GM19043 (cell line): ENCODE data around the gene SPEN.
"Not testable (repeated sequence)": the region's sequence is repeated elsewhere in the genome, so short reads cannot be mapped to it uniquely, and the experiment has no call there.

Source experiments
- ATAC-seq: cut with Tn5 transposase; IDR thresholded peaks from one replicate; pipeline ENCODE4 v1.9.1; 2021; ENCODE audit warnings: low read depth; ENCODE audit not compliant: unreplicated experiment

Gene SPEN

GRCh38 chr1:15856888-15857287 is 9.4 kb downstream of the SPEN start:
- no peak for ATAC-seq

GRCh38 chr1:15858069-15858670 is 10.7 kb downstream of the SPEN start:
- no peak for ATAC-seq

GRCh38 chr1:15858672-15859372 is 11.3 kb downstream of the SPEN start:
- no peak for ATAC-seq

DNA sequence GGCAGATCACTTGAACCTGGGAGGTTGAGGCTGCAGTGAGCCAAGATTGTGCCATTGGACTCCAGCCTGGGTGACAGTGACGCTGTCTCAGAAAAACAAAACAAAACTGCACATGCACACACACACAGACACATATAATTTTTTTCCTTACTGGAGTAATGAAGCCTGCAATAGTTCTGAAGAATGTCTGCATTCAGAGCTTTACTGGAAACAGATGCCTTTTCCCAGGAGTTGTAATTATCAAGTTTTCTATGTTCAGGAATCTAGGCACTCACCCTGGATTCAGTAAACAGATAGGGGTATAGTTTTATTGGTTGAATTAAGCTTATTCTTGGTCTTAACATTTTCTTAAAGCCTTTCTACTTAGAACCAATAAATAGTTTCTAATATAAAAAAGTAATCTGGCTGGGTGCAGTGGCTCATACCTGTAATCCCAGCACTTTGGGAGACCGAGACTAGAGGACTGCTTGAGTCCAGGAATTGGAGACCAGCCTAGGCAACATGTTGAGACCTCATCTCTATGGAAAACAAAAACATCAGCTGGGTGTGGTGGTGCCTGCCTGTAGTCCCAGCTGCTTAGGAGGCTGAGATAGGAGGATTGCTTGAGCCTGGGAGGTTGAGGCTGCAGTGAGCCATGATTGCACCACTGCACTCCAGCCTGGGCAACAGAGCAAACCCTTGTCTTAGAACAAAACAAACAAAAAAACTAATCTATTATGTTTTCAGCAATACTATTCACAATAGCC is 15.8 kb downstream of the SPEN start:
- ATAC-seq = no peak

DNA sequence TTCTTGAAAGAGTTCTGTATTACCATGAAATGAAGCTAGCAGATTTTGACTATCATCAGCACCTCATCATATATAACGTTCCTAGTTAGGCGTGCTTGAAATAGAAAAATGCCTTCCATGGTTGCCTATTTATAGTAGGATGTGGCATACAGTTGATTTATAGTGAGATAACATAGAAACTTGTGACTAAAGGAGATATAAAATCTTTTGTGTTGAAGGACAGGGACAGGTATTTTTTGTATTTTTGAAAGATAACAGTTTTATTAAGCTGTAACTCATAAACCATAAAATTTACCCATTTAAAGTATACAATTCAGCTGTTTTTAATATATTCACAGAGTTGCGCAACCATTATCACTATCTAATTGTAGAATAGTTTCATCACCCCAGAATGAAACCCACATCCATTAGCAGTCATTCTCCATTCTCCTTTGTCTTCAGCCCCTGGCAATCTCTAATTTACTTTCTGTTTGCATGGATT is 19.3 kb downstream of the SPEN start:
- ATAC-seq = no peak

DNA sequence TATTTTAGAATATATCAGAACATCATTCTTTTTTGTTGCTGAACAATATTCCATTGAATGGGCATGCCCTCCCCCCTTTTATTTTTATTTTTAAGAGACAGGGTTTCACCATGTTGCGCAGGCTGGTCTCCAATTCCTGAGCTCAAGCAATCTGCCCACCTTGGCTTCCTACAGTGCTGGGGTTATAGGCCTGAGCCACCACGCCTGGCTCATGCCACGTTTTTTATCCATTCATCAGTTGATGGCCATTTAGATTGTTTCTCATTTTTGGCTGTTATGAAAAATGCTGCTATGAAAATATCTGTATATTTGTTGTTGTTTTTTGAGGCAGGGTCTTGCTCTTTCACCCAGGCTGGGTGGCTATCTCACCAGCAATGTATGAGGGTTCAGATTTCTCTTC is 19.8 kb downstream of the SPEN start:
- no peak for ATAC-seq

GRCh38 chr1:15869413-15869812 is 21.9 kb downstream of the SPEN start:
- no peak for ATAC-seq

GRCh38 chr1:15870421-15870820 is 22.9 kb downstream of the SPEN start:
- no peak for ATAC-seq

GRCh38 chr1:15874471-15874870 is 27.0 kb downstream of the SPEN start:
- no peak for ATAC-seq

- no peak for ATAC-seq
Measured at GRCh38 chr1:15876357-15877055, 29.0 kb downstream of the SPEN start.

DNA sequence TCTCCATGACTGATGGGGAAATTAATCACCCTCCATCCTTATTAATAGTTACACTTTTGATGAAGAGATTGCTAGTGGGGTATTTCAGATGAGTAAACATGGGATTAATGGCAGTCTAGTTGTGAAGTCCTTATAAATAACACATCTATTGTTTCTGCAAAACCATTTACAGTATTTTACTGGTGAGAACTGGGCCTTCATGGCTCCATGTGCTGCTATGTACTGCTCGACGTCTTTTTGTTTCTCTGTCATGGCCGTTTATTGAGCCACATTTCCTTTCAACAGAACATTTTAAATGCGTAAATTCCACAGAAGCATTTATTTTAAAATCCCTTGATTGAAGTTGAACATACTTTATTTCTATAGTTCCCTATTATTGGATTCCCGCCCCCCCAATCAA is 34.5 kb downstream of the SPEN start:
- no peak for ATAC-seq

GRCh38 chr1:15882665-15883064 is 35.2 kb downstream of the SPEN start:
- no peak for ATAC-seq

GRCh38 chr1:15883326-15883725 is 35.8 kb downstream of the SPEN start:
- no peak for ATAC-seq

GRCh38 chr1:15884477-15884876 is 37.0 kb downstream of the SPEN start:
- ATAC-seq = no peak

DNA sequence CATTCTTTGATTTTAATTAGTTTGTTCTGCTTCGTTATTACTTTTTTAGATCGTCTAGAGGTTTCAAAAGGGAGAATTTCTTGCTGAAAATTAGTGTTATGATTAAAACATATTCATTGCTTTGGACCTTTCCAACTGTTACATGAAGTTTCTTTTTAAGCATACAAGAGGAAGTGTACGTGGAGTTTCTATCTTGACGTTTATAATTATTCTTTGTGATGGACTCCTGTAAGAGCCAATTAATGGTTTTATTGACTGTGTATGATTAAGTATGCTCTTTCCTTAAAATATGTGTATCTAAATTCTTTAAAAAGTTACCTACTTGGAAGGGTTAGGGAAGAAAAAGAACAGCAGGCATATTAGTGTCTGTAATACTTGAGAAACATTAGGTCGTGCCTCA is 37.8 kb downstream of the SPEN start:
- no peak for ATAC-seq

GRCh38 chr1:15885701-15886610 is 38.4 kb downstream of the SPEN start:
- ATAC-seq = no peak

DNA sequence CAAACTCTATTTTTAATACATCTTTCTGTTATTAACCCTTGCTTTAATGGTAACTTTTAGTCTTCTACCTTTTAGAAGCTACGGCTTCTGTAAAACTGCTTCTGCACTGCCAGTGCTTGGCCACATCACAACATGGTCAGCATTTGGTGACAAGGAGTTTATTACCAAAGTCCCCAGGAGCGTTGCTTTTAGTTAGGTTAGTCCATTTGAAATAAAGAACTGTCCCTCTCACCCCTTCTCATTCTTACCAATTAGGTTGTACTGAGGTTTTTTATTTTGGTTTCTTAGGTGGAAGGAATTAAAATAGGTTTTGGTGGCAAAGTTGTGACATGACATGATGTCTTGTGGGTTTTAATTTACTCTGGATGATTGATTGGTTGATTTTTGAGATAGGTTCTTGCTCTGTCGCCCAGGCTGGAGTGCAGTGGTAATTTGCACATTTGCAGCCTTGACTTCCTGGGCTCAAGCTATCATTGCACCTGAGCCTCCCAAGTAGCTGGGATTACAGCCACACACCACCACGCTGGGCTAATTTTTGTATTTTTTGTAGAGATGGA is 39.2 kb downstream of the SPEN start:
- no peak for ATAC-seq

DNA sequence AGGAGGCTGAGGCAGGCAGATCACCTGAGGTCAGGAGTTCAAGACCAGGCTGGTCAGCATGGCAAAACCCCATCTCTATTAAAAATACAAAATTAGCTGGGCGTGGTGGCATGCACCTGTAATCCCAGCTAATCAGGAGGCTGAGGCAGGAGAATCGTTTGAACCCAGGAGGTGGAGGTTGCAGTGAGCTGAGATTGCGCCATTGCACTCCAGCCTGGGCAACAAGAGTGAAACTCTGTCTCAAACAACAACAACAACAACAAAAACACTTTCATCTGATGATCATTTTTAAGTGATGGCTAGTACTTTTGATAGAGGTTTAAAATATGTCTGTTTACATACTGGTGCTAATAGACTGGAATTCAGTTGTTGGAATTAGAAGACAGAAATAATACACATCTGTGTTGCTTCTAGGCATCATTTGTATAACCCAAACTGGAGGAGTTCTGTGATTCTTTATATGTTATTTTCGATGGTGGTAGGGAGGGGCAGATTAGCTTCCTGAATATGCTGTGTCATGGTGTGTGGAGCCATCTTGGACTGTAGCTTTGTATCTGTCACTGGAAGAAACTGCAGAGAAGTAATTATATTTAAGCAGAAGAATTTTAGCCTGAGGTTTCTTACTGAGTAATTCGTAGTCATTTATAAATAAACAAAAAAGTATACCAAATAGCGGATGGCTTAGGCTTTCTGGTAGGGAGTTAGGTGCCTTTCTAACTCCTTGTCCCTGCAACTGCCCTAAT is 45.5 kb downstream of the SPEN start:
- not testable (repeated sequence) for ATAC-seq

DNA sequence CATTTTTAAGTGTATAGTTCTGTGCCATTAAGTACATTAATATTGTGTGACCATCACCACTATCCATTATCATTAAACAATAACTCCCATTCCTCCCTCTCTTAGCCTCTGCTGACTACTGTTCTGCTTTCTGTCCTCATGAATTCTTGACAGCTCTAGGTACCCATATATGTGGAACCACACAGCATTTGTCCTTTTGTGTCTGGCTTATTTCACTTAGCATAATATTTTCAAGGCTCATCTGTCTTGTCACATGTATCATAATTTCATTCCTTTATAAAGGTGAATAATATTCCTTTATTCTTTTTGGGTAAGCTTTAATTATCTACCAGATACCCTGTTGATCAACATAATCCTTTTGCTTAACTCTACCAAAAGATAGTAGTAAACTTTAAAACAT is 47.7 kb downstream of the SPEN start:
- no peak for ATAC-seq
